HCT116 (cell line): ENCODE measurements around the gene PGAP6.

Source experiments
- ATF3 ChIP-seq: IDR thresholded peaks from 2 replicates; pipeline ENCODE4 v1.6.1; 2012
- CTCF ChIP-seq, 3 experiments: fragments of 200-600 bp in 1 of 3; sonication (generic) in 1 of 3; IDR thresholded peaks in 2 of 3; conservative IDR thresholded peaks in 1 of 3; 2 replicates each; pipeline ENCODE4 v1.5.1; 2012 to 2017; ENCODE audit warnings: low read depth in 2 of 3, low read length in 2 of 3, antibody characterized with exemption in 1 of 3, borderline replicate concordance in 1 of 3, control low read depth in 1 of 3, mild to moderate bottlenecking in 1 of 3, mixed read lengths in 1 of 3, mixed run types in 1 of 3, moderate library complexity in 1 of 3; ENCODE audit not compliant: insufficient read depth in 1 of 3
- EZH2 ChIP-seq: fragments of 200-600 bp; sonication (generic); IDR thresholded peaks from 2 replicates; pipeline ENCODE4 v1.6.1; 2017; ENCODE audit warnings: antibody characterized with exemption, mixed run types
- EZH2phosphoT487 ChIP-seq: fragments of 200-600 bp; IDR thresholded peaks from 2 replicates; pipeline ENCODE4 v1.6.1; 2018; ENCODE audit warnings: antibody characterized with exemption, borderline replicate concordance
- MAX ChIP-seq: IDR thresholded peaks from 2 replicates; pipeline ENCODE4 v1.6.1; 2012
- POLR2AphosphoS5 ChIP-seq: IDR thresholded peaks from 2 replicates; pipeline ENCODE4 v1.6.1; 2011; ENCODE audit warnings: mild to moderate bottlenecking, low read depth, low read length, moderate library complexity

GRCh38 chr16:359067-359763, 22.6 kb downstream of the PGAP6 start:
- TF ChIP-seq EZH2: no peak
- no peak for TF ChIP-seq EZH2phosphoT487
- no peak for TF ChIP-seq CTCF (IDR thresholded peaks at IDR 0.05 in 2 of 3, conservative IDR thresholded peaks at IDR 0.05 in 1 of 3; ENCODE audit: borderline replicate concordance in 1 of 3, insufficient read depth in 1 of 3, low read depth in 2 of 3, low read length in 2 of 3)
- TF ChIP-seq POLR2AphosphoS5: no peak
- no peak for TF ChIP-seq ATF3
- no peak for TF ChIP-seq MAX
